PFSK-1 (cell line): ENCODE results near the gene DNM3.

Experiments
- FOXP2 ChIP-seq: optimal IDR thresholded peaks from 2 replicates; pipeline ENCODE3; 2011; ENCODE audit warnings: borderline replicate concordance, control low read depth, inconsistent platforms; ENCODE audit not compliant: insufficient read depth; ENCODE audit errors: extremely low read length, extremely low read depth
- POLR2AphosphoS5 ChIP-seq: IDR thresholded peaks from 2 replicates; pipeline ENCODE4 v1.6.1; 2012; ENCODE audit warnings: low read depth, mild to moderate bottlenecking, control low read depth, low read length, moderate library complexity
- REST ChIP-seq, 2 experiments: IDR thresholded peaks; 2 replicates each; pipeline versions ENCODE4 v1.6.1 to v1.8.0; 2011 to 2012; ENCODE audit warnings: low read depth in 2 of 2, low read length in 2 of 2, control low read depth in 1 of 2, inconsistent platforms in 1 of 2, mild to moderate bottlenecking in 1 of 2, moderate library complexity in 1 of 2; ENCODE audit not compliant: insufficient read depth in 1 of 2
- SIN3A ChIP-seq: IDR thresholded peaks from 2 replicates; pipeline ENCODE4 v1.6.1; 2012; ENCODE audit warnings: mild to moderate bottlenecking, low read length, moderate library complexity, borderline replicate concordance; ENCODE audit not compliant: insufficient read depth
- TAF1 ChIP-seq: IDR thresholded peaks from 2 replicates; pipeline ENCODE4 v1.6.1; 2012; ENCODE audit warnings: low read length, control low read depth, borderline replicate concordance; ENCODE audit not compliant: insufficient read depth

The DNM3 gene

DNA sequence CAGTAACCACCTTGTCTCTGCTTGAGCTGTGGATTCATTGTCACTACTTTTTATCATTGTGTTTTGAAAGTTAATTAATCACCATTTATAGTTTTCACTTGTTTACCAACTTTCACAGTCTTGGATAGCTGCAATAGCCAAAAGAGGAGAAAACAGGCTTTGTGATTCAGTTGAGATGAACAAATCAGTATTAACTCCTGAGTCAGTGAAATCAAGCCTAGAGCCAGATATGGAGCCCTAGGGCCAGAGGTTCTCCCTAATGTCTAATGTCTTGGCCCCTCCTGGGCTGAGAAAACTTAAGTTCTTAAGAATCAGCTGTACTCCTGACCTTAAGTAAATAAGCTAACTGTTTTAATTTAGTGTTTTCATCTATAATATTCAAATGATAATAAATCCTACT lies 228.8 kb downstream of the DNM3 start:
- TF ChIP-seq REST (IDR thresholded peaks at IDR 0.05; ENCODE audit: insufficient read depth in 1 of 2, low read depth in 2 of 2, low read length in 2 of 2) (no peak), FOXP2 (no peak), POLR2AphosphoS5 (no peak), TAF1 (no peak), SIN3A (no peak)

- TF ChIP-seq POLR2AphosphoS5 (no peak), SIN3A (no peak), REST (IDR thresholded peaks at IDR 0.05; ENCODE audit: insufficient read depth in 1 of 2, low read depth in 2 of 2, low read length in 2 of 2) (no peak), FOXP2 (no peak), TAF1 (no peak)
Observed at GRCh38 chr1:172071746-172072145, 230.4 kb downstream of the DNM3 start.

- TF ChIP-seq FOXP2 (no peak), REST (IDR thresholded peaks at IDR 0.05; ENCODE audit: insufficient read depth in 1 of 2, low read depth in 2 of 2, low read length in 2 of 2) (no peak), POLR2AphosphoS5 (no peak), TAF1 (no peak), SIN3A (no peak)
Observed at GRCh38 chr1:172083191-172083590, 241.9 kb downstream of the DNM3 start.

GRCh38 chr1:172084876-172085275 lies 243.6 kb downstream of the DNM3 start:
- TF ChIP-seq FOXP2 (no peak), REST (IDR thresholded peaks at IDR 0.05; ENCODE audit: insufficient read depth in 1 of 2, low read depth in 2 of 2, low read length in 2 of 2) (no peak), TAF1 (no peak), POLR2AphosphoS5 (no peak), SIN3A (no peak)

DNA sequence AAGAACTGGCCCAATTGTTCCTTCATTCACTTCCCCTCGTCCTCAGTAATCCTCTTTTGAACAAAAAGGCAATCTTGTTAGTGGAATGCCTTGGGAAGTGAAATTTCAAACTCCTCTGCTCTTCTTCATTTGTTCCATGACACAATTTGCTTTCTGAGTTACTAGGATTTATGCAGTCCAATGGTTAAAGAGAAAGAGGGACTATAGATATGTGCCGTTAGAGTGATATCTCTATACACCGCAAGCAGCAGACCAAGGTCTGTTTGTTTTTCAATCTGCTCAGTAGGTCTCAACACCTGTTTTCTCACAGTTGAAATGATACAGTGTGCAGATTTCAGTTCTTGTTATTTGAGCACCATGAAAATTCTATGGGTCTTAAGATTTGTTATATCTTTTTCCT lies 244.0 kb downstream of the DNM3 start:
- TF ChIP-seq SIN3A, result no peak
- no peak for TF ChIP-seq POLR2AphosphoS5
- no peak for TF ChIP-seq REST (IDR thresholded peaks at IDR 0.05; ENCODE audit: insufficient read depth in 1 of 2, low read depth in 2 of 2, low read length in 2 of 2)
- TF ChIP-seq FOXP2, result no peak
- TF ChIP-seq TAF1, result no peak
